ENCODE results near the gene ACTL6A.
"Not testable (repeated sequence)": the region's sequence is repeated elsewhere in the genome, so short reads cannot be mapped to it uniquely, and the experiment has no call there.

The ACTL6A gene

GRCh38 chr3:179562591-179563270 is at the start of gene ACTL6A:
TSS of gene ACTL6A (plus strand) at chr3:179562926. CDS start at chr3:179563093, 167 bp downstream.
- DNase-seq (ENCODE audit: low read depth) = peak; percentile 96

GRCh38 chr3:179513862-179514261 is 48.9 kb upstream of the ACTL6A start:
- no peak for DNase-seq (ENCODE audit: low read depth)

GRCh38 chr3:179516461-179517251 is 46.1 kb upstream of the ACTL6A start:
- DNase-seq (ENCODE audit: low read depth) = not testable (repeated sequence)

GRCh38 chr3:179526482-179526881 is 36.2 kb upstream of the ACTL6A start:
- no peak for DNase-seq (ENCODE audit: low read depth)

- no peak for DNase-seq (ENCODE audit: low read depth)
Measured at GRCh38 chr3:179526989-179527391, 35.7 kb upstream of the ACTL6A start.

- no peak for DNase-seq (ENCODE audit: low read depth)
Measured at GRCh38 chr3:179528772-179529171, 34.0 kb upstream of the ACTL6A start.

- DNase-seq (ENCODE audit: low read depth) = no peak
Measured at GRCh38 chr3:179531576-179531975, 31.1 kb upstream of the ACTL6A start.

- DNase-seq (ENCODE audit: low read depth) = no peak
Measured at GRCh38 chr3:179533274-179533673, 29.5 kb upstream of the ACTL6A start.

GRCh38 chr3:179536256-179536655 is 26.5 kb upstream of the ACTL6A start:
- DNase-seq (ENCODE audit: low read depth) = no peak

- no peak for DNase-seq (ENCODE audit: low read depth)
Measured at GRCh38 chr3:179541094-179541493, 21.6 kb upstream of the ACTL6A start.

GRCh38 chr3:179541596-179541995 is 21.1 kb upstream of the ACTL6A start:
- no peak for DNase-seq (ENCODE audit: low read depth)

GRCh38 chr3:179542375-179542774 is 20.4 kb upstream of the ACTL6A start:
- DNase-seq (ENCODE audit: low read depth) = no peak

GRCh38 chr3:179544981-179545645 is 17.6 kb upstream of the ACTL6A start:
- no peak for DNase-seq (ENCODE audit: low read depth)

- DNase-seq (ENCODE audit: low read depth) = no peak
Measured at GRCh38 chr3:179546814-179547241, 15.9 kb upstream of the ACTL6A start.

GRCh38 chr3:179551349-179552105 is 11.2 kb upstream of the ACTL6A start:
- DNase-seq (ENCODE audit: low read depth) = no peak

- DNase-seq (ENCODE audit: low read depth) = no peak
Measured at GRCh38 chr3:179558742-179559364, 3.9 kb upstream of the ACTL6A start.

- no peak for DNase-seq (ENCODE audit: low read depth)
Measured at GRCh38 chr3:179560791-179561190, 1.9 kb upstream of the ACTL6A start.

GRCh38 chr3:179563271-179563783 is 601 bp downstream of the ACTL6A start:
- peak; percentile 50 for DNase-seq (ENCODE audit: low read depth)

- DNase-seq (ENCODE audit: low read depth) = no peak
Measured at GRCh38 chr3:179565496-179565895, 2.8 kb downstream of the ACTL6A start.

- no peak for DNase-seq (ENCODE audit: low read depth)
Measured at GRCh38 chr3:179580992-179581391, 18.3 kb downstream of the ACTL6A start.

- DNase-seq (ENCODE audit: low read depth) = no peak
Measured at GRCh38 chr3:179589143-179589542, 26.4 kb downstream of the ACTL6A start.
